ENCODE data around the gene PSME1. TPM values are rescaled to one million over a fixed set of nuclear protein-coding genes. Genes with fewer than 3 reads are reported as not detected.

Gene PSME1
- total and polyA plus RNA-seq, 2 of the 13 experiments (the other 11 are each of a cell fraction or from before 2014, with no cell fraction given): 159 to 608 TPM

GRCh38 chr14:24132061-24132685 is 3.8 kb upstream of the PSME1 start (continued):
- TF ChIP-seq NFIB (CRISPR knock-in tag; IDR thresholded peaks at IDR 0.05; ENCODE audit: borderline replicate concordance): 0 out of 2 replicates have a peak, but pooled peaks have one; percentile 32
- peak; percentile 53; the same call in 1 of the 2 replicates for TF ChIP-seq ZNF225 (CRISPR knock-in tag; IDR thresholded peaks at IDR 0.05)
- peak; percentile 96 for TF ChIP-seq ZBTB38 (CRISPR knock-in tag; IDR thresholded peaks at IDR 0.05)
- no peak for TF ChIP-seq JUNB (CRISPR knock-in tag; IDR thresholded peaks at IDR 0.05; ENCODE audit: borderline replicate concordance)
- no peak for TF ChIP-seq CREB1 (IDR thresholded peaks at IDR 0.05)
- TF ChIP-seq CREB1 (CRISPR knock-in tag; IDR thresholded peaks at IDR 0.05): no peak
- TF ChIP-seq HIVEP1 (CRISPR knock-in tag; IDR thresholded peaks at IDR 0.05): no peak
- TF ChIP-seq ZNF788 (CRISPR knock-in tag; IDR thresholded peaks at IDR 0.05; ENCODE audit: borderline replicate concordance): peak; percentile 45; the same call in 1 of the 2 replicates
- TF ChIP-seq ZNF761 (CRISPR knock-in tag; conservative IDR thresholded peaks at IDR 0.05): no peak
- no peak for TF ChIP-seq SMAD9 (CRISPR knock-in tag; IDR thresholded peaks at IDR 0.05)
- TF ChIP-seq GTF2F1 (IDR thresholded peaks at IDR 0.05; ENCODE audit: low read length): no peak
- peak; percentile 29; the same call in 1 of the 2 replicates for TF ChIP-seq ZNF350 (CRISPR knock-in tag; IDR thresholded peaks at IDR 0.05; ENCODE audit: borderline replicate concordance, low read depth)
- no peak for TF ChIP-seq MXD3 (CRISPR knock-in tag; IDR thresholded peaks at IDR 0.05)
- no peak for TF ChIP-seq ATF7-NPFF (CRISPR knock-in tag; IDR thresholded peaks at IDR 0.05; ENCODE audit: low read depth)
- TF ChIP-seq IRF9 (CRISPR knock-in tag; IDR thresholded peaks at IDR 0.05; ENCODE audit: borderline replicate concordance): 0 out of 2 replicates have a peak, but pooled peaks have one; percentile 29
- TF ChIP-seq KLF9 (CRISPR knock-in tag; IDR thresholded peaks at IDR 0.05; ENCODE audit: low read depth): no peak
- TF ChIP-seq ZNF547 (CRISPR knock-in tag; IDR thresholded peaks at IDR 0.05): no peak
- TF ChIP-seq ZKSCAN8 (CRISPR knock-in tag; IDR thresholded peaks at IDR 0.05; ENCODE audit: borderline replicate concordance): no peak
- no peak for TF ChIP-seq ELK4 (CRISPR knock-in tag; IDR thresholded peaks at IDR 0.05; ENCODE audit: borderline replicate concordance)
- TF ChIP-seq WIZ (CRISPR knock-in tag; IDR thresholded peaks at IDR 0.05): no peak
- no peak for TF ChIP-seq BRD4 (CRISPR knock-in tag; IDR thresholded peaks at IDR 0.05)
- TF ChIP-seq RORA (CRISPR knock-in tag; IDR thresholded peaks at IDR 0.05): no peak
- TF ChIP-seq ZNF747 (CRISPR knock-in tag; IDR thresholded peaks at IDR 0.05; ENCODE audit: borderline replicate concordance): no peak

Data from HepG2 (cell line).